Neural cell (in vitro differentiated cells): Measurements from ENCODE around the gene C2orf74. TPM values are rescaled to one million over a fixed set of nuclear protein-coding genes. Genes with fewer than 3 reads are reported as not detected.

Experiments used
- H2AFZ ChIP-seq: fragments of 200-600, 300-800 bp; sonication (generic), shearing (Covaris generic); 2 replicates; pipeline ENCODE4 v1.6.0; 2014; ENCODE audit warnings: low read depth, mild to moderate bottlenecking, antibody characterized with exemption, low read length, moderate library complexity
- H3F3A ChIP-seq: fragments of 200-600 bp; shearing (Covaris generic); 2 replicates; pipeline ENCODE4 v1.6.1; 2016; ENCODE audit warnings: mild to moderate bottlenecking, moderate library complexity, mixed read lengths, antibody characterized with exemption, low read length; ENCODE audit not compliant: insufficient read depth, poor library complexity, severe bottlenecking
- H3K27ac ChIP-seq: fragments of 200-600, 300-800 bp; sonication (generic), shearing (Covaris generic); 2 replicates; pipeline ENCODE4 v1.5.1; 2014; ENCODE audit warnings: mild to moderate bottlenecking, low read length, moderate library complexity
- H3K27me3 ChIP-seq: fragments of 300-800, 200-600 bp; sonication (generic), shearing (Covaris generic); 2 replicates; pipeline ENCODE4 v1.6.0; 2014; ENCODE audit warnings: mild to moderate bottlenecking, low read depth, low read length, moderate library complexity; ENCODE audit not compliant: insufficient read depth
- H3K36me3 ChIP-seq: fragments of 300-800, 200-600 bp; sonication (generic), shearing (Covaris generic); 2 replicates; pipeline ENCODE4 v1.5.1; 2014; ENCODE audit warnings: mild to moderate bottlenecking, antibody characterized with exemption, low read length, moderate library complexity; ENCODE audit not compliant: insufficient read depth
- H3K4me2 ChIP-seq: fragments of 300-800, 200-600 bp; sonication (generic), shearing (Covaris generic); 2 replicates; pipeline ENCODE4 v1.6.0; 2014; ENCODE audit warnings: mild to moderate bottlenecking, low read length
- H3K4me3 ChIP-seq: fragments of 300-800, 200-600 bp; sonication (generic), shearing (Covaris generic); 2 replicates; pipeline ENCODE4 v1.5.1; 2014; ENCODE audit warnings: mild to moderate bottlenecking, low read length, moderate library complexity
- H3K79me2 ChIP-seq: fragments of 200-600 bp; shearing (Covaris generic); replicated peaks from 2 replicates; pipeline ENCODE4 v1.6.0; 2014; ENCODE audit warnings: mild to moderate bottlenecking, low read length, moderate library complexity; ENCODE audit not compliant: insufficient read depth
- H3K9ac ChIP-seq: fragments of 300-800, 200-600 bp; sonication (generic), shearing (Covaris generic); 2 replicates; pipeline ENCODE4 v1.6.1; 2016; ENCODE audit warnings: mild to moderate bottlenecking, low read length, mixed read lengths
- H3K9me2 ChIP-seq: fragments of 200-600 bp; shearing (Covaris generic); 2 replicates; pipeline ENCODE4 v1.6.1; 2016; ENCODE audit warnings: mild to moderate bottlenecking, low read length, mixed read lengths; ENCODE audit not compliant: insufficient read depth
- H3K9me3 ChIP-seq: fragments of 200-600, 300-800 bp; sonication (generic), shearing (Covaris generic); 2 replicates; pipeline ENCODE4 v1.6.1; 2016; ENCODE audit warnings: mild to moderate bottlenecking, mixed run types, low read length, moderate library complexity, mixed read lengths
- H4K20me1 ChIP-seq: fragments of 200-600 bp; shearing (Covaris generic); 2 replicates; pipeline ENCODE4 v1.6.1; 2016; ENCODE audit warnings: mild to moderate bottlenecking, mixed run types; ENCODE audit not compliant: insufficient read depth
- CTCF ChIP-seq: fragments of 450-650 bp; IDR thresholded peaks from 2 replicates; pipeline ENCODE4 v1.5.1; 2014; ENCODE audit warnings: antibody characterized with exemption, mild to moderate bottlenecking, moderate library complexity; ENCODE audit not compliant: poor library complexity, severe bottlenecking
- EP300 ChIP-seq: fragments of 450-650 bp; conservative IDR thresholded peaks from 2 replicates; pipeline ENCODE4 v1.6.1; 2014; ENCODE audit warnings: antibody characterized with exemption, mild to moderate bottlenecking, moderate library complexity; ENCODE audit not compliant: poor library complexity, severe bottlenecking
- EZH2 ChIP-seq: fragments of 200-600, 300-800 bp; shearing (Covaris generic), sonication (generic); IDR thresholded peaks from 2 replicates; pipeline ENCODE4 v1.6.1; 2014; ENCODE audit warnings: antibody characterized with exemption, low read length, borderline replicate concordance, mild to moderate bottlenecking; ENCODE audit not compliant: insufficient read depth, poor library complexity, severe bottlenecking
- MXI1 ChIP-seq: fragments of 450-650 bp; conservative IDR thresholded peaks from 2 replicates; pipeline ENCODE4 v1.6.1; 2014; ENCODE audit warnings: antibody characterized with exemption, mild to moderate bottlenecking; ENCODE audit not compliant: poor library complexity, severe bottlenecking
- POLR2AphosphoS5 ChIP-seq: IDR thresholded peaks from 2 replicates; pipeline ENCODE4 v1.6.1; 2012
- RAD21 ChIP-seq: fragments of 450-650 bp; conservative IDR thresholded peaks from 2 replicates; pipeline ENCODE4 v1.6.1; 2014; ENCODE audit warnings: antibody characterized with exemption, mild to moderate bottlenecking, moderate library complexity
- REST ChIP-seq: IDR thresholded peaks from 2 replicates; pipeline ENCODE4 v1.6.1; 2012; ENCODE audit warnings: borderline replicate concordance
- SMC3 ChIP-seq: fragments of 450-650 bp; conservative IDR thresholded peaks from 2 replicates; pipeline ENCODE4 v1.6.1; 2014; ENCODE audit warnings: antibody characterized with exemption, mild to moderate bottlenecking, moderate library complexity; ENCODE audit not compliant: poor library complexity
- TAF1 ChIP-seq: IDR thresholded peaks from 2 replicates; pipeline ENCODE4 v1.6.1; 2012; ENCODE audit warnings: low read depth
- polyA minus RNA-seq: library from RNA; depleted of rRNA, polyadenylated mRNA; stranded (reverse); fragments of >200 nt; gene quantifications from 2 replicates; pipeline ENCODE4 v1.2.3, GENCODE V29; 2014
- polyA plus RNA-seq: library from polyadenylated mRNA; depleted of rRNA; stranded (reverse); fragments of >200 nt; gene quantifications from 2 replicates; pipeline ENCODE4 v1.2.3, GENCODE V29; 2014

C2orf74 gene
- polyA plus RNA-seq (17.4 and 27.1 TPM in 2 replicates), polyA minus RNA-seq (6.3 and 11.6 TPM in 2 replicates)

GRCh38 chr2:61161888-61162287 lies at the start of gene C2orf74:
Gene C2orf74, plus strand, starts transcription at chr2:61162188. Its CDS starts 327 bp downstream, at chr2:61162515.
- H3F3A ChIP-seq: no peaks in the 10 kb centered on the region
- H3K9ac ChIP-seq: no peak within 1 kb of the TSS
- H3K27me3 ChIP-seq: no peaks in the 10 kb centered on the region
- no peaks in the 10 kb centered on the region for H3K9me3 ChIP-seq
- H3K27ac ChIP-seq: no peak within 1 kb of the TSS
- H2AFZ ChIP-seq: no peak within 1 kb of the TSS
- H3K36me3 ChIP-seq: peaks cover 6% of the 10 kb centered on the region
- H3K4me3 ChIP-seq: no peak within 1 kb of the TSS
- H3K4me2 ChIP-seq: no peak within 1 kb of the TSS
- no peaks in the 10 kb centered on the region for H4K20me1 ChIP-seq
- no peaks in the 10 kb centered on the region for H3K9me2 ChIP-seq
- H3K79me2 ChIP-seq: no peaks in the 10 kb centered on the region
- TF ChIP-seq EZH2 (no peak), MXI1 (no peak), RAD21 (no peak), POLR2AphosphoS5 (no peak), REST (no peak)

- Histone ChIP-seq H3F3A (no peaks in the 10 kb centered on the region), H2AFZ (no peak overlapping the region), H3K27ac (no peak overlapping the region), H3K9me3 (peaks cover 8% of the 10 kb centered on the region), H3K36me3 (peaks cover 21% of the 10 kb centered on the region), H3K4me2 (no peak overlapping the region), H3K9ac (no peak overlapping the region), H3K9me2 (no peaks in the 10 kb centered on the region), H4K20me1 (no peaks in the 10 kb centered on the region), H3K79me2 (no peaks in the 10 kb centered on the region), H3K27me3 (no peaks in the 10 kb centered on the region), H3K4me3 (no peak overlapping the region)
- TF ChIP-seq EP300: no peak
- TF ChIP-seq EZH2: no peak
- no peak for TF ChIP-seq POLR2AphosphoS5
- no peak for TF ChIP-seq TAF1
- TF ChIP-seq MXI1: no peak
- TF ChIP-seq REST: no peak
- TF ChIP-seq RAD21: no peak
- no peak for TF ChIP-seq SMC3
- TF ChIP-seq CTCF: no peak
Observed at GRCh38 chr2:61114147-61114546, 47.8 kb upstream of the C2orf74 start.
